AG04449 (cell line): ENCODE data around the gene PRDX3.

ENCODE experiments used
- CTCF ChIA-PET: fragments of 350-600 bp; formaldehyde crosslinking; extraction: SDS; loops from one replicate; lab custom pipeline; 2021; ENCODE audit warnings: antibody characterized with exemption; lab: Yijun Ruan, JAX
- POLR2A ChIA-PET: fragments of 400-600, 350-600 bp; formaldehyde crosslinking; extraction: SDS; loops from one replicate; lab custom pipeline; 2020; ENCODE audit warnings: antibody characterized with exemption, inconsistent platforms; lab: Yijun Ruan, JAX
- DNase-seq: peaks from one replicate; pipeline ENCODE4 v3.0.0-alpha.2; 2010; ENCODE audit warnings: low read depth, low spot score
- H3K4me3 ChIP-seq: 2 replicates; pipeline ENCODE4 v1.5.1; 2011; ENCODE audit warnings: low read depth, mild to moderate bottlenecking, control low read depth, low read length
- CTCF ChIP-seq: IDR thresholded peaks from one replicate; pipeline ENCODE4 v1.5.1; 2011; ENCODE audit warnings: mild to moderate bottlenecking, moderate library complexity, low read length, control low read depth, inconsistent platforms; ENCODE audit not compliant: insufficient read depth; ENCODE audit errors: missing control alignments

The PRDX3 gene

GRCh38 chr10:119125942-119126341 is 52.7 kb downstream of the PRDX3 start:
- CTCF ChIA-PET: interaction anchor here (1.0 to 1.5 kb wide), 2 partner anchors 10 to 15 kb away, joined by 3 read pairs; no protein-coding TSS in a partner anchor
- no peak overlapping the region for H3K4me3 ChIP-seq
- no peak for DNase-seq
- TF ChIP-seq CTCF: no peak
- POLR2A ChIA-PET: no interaction called here

GRCh38 chr10:119120875-119121274 is 57.7 kb downstream of the PRDX3 start:
- ChIA-PET CTCF (no interaction called here), POLR2A (no interaction called here)
- no peak for TF ChIP-seq CTCF
- H3K4me3 ChIP-seq: no peak overlapping the region
- DNase-seq: no peak

- H3K4me3 ChIP-seq: no peak overlapping the region
- TF ChIP-seq CTCF: no peak
- CTCF ChIA-PET: no interaction called here
- POLR2A ChIA-PET: no interaction called here
- no peak for DNase-seq
Observed at GRCh38 chr10:119120413-119120867, 58.2 kb downstream of the PRDX3 start.

DNA sequence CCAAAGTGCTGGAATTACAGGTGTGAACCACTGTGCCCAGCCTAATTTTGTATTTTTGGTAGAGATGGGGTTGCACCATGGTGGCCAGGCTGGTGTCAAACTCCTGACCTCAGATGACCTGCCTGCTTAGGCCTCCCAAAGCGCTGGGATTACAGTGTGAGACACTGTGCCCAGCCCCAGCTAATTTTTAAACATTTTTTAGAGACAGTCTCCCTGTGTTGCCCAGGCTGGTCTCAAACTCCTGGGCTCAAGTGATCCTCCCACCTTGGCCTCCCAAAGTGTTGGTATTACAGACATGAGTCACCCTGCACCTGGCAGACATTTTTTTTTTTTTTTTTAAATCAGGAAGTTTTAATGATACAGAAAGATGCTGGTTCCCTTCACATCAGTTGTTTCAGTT is 59.2 kb downstream of the PRDX3 start:
- TF ChIP-seq CTCF: no peak
- H3K4me3 ChIP-seq: no peak overlapping the region
- CTCF ChIA-PET: interaction anchor here (0.9 kb wide), 1 partner anchor 15 kb away, joined by 4 read pairs; the partner anchor contains the start of gene DENND10
- POLR2A ChIA-PET: no interaction called here
- DNase-seq: no peak

DNA sequence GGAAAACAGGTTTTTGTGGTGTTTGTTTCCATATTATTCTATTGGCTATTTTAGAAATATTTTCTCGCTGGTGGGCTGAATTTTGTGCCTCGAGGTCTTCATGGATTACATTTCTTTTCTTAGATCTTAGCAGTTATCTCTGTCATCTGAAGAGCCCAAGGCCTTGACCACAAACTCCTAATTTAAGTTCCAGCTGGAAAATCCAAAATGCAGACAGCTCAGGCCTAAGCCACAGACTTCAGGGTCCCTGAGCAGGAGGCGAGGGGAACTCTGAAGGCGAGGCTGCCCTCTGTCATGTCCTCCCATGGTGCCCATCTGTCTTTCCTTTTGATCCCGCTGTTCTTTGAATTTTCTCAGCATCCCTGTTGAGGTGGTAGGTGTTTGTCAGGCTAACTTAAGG is 60.4 kb downstream of the PRDX3 start:
- CTCF ChIA-PET: no interaction called here

More for the DNA sequence above, 60.4 kb downstream of the PRDX3 start:
- POLR2A ChIA-PET: no interaction called here
- DNase-seq: no peak
- no peak overlapping the region for H3K4me3 ChIP-seq
- no peak for TF ChIP-seq CTCF
